Activated naive CD4-positive, alpha-beta T cell treated with anti-CD3 and anti-CD28 coated beads for 36 hours (primary cell): ENCODE data around the gene KCNQ1OT1. TPM values are rescaled to one million over a fixed set of nuclear protein-coding genes. Genes with fewer than 3 reads are reported as not detected.
A peak's percentile ranks its signal among the peaks of the same experiment; 100 is the strongest.

Experiments used
- CTCF ChIA-PET: fragments of 350-600 bp; sonication (Branson Sonifier 250); formaldehyde crosslinking; loops from one replicate; lab custom pipeline; 2021; ENCODE audit warnings: antibody characterized with exemption; lab: Charles Lee
- DNase-seq: peaks from one replicate; pipeline ENCODE4 v3.0.0-alpha.2; 2020
- H3K27ac Mint-ChIP-seq: one replicate; pipeline ENCODE4 v1.8.0; 2021; ENCODE audit warnings: mild to moderate bottlenecking, mixed read lengths
- H3K27me3 Mint-ChIP-seq: one replicate; pipeline ENCODE4 v1.8.0; 2021; ENCODE audit warnings: low read depth, mixed read lengths
- H3K36me3 Mint-ChIP-seq: one replicate; pipeline ENCODE4 v1.8.0; 2021; ENCODE audit warnings: low read depth, mixed read lengths
- H3K4me1 Mint-ChIP-seq: one replicate; pipeline ENCODE4 v1.8.0; 2021; ENCODE audit warnings: low read depth, mixed read lengths
- H3K4me3 Mint-ChIP-seq: one replicate; pipeline ENCODE4 v1.8.0; 2021; ENCODE audit warnings: mild to moderate bottlenecking, moderate library complexity, mixed read lengths
- H3K9me3 Mint-ChIP-seq: one replicate; pipeline ENCODE4 v1.8.0; 2021; ENCODE audit warnings: mixed read lengths
- intact Hi-C: fragments of 100-400 bp; cut with micrococcal nuclease; formaldehyde crosslinking; loops from one replicate; pipeline ENCODE4 v1.15.1; 2023
- total RNA-seq, 2 experiments: library from RNA; stranded (reverse); gene quantifications; one replicate each; pipeline ENCODE4 v1.2.3, GENCODE V29; 2021

KCNQ1OT1 gene
- total RNA-seq, 2 experiments from 2014 or later: 0.17 to 0.20 TPM

- Mint-ChIP-seq H3K27ac (no peak overlapping the region), H3K27me3 (no peaks in the 10 kb centered on the region), H3K9me3 (no peaks in the 10 kb centered on the region), H3K4me3 (no peak overlapping the region), H3K36me3 (no peaks in the 10 kb centered on the region), H3K4me1 (no peaks in the 10 kb centered on the region)
- CTCF ChIA-PET: no interaction called here
- intact Hi-C loops: no loop called here
- peak; percentile 3 for DNase-seq
Observed at GRCh38 chr11:2576111-2576510, 123.7 kb downstream of the KCNQ1OT1 start.

- intact Hi-C loops: no loop called here
- Mint-ChIP-seq H3K36me3 (no peaks in the 10 kb centered on the region), H3K4me3 (no peak overlapping the region), H3K9me3 (no peaks in the 10 kb centered on the region), H3K27ac (no peak overlapping the region), H3K4me1 (no peaks in the 10 kb centered on the region), H3K27me3 (no peaks in the 10 kb centered on the region)
- CTCF ChIA-PET: no interaction called here
- DNase-seq: peak; percentile 2
Observed at GRCh38 chr11:2575591-2576051, 124.2 kb downstream of the KCNQ1OT1 start.

GRCh38 chr11:2574553-2575535 is 125.0 kb downstream of the KCNQ1OT1 start:
- no peak overlapping the region for H3K27ac Mint-ChIP-seq
- H3K4me1 Mint-ChIP-seq: no peaks in the 10 kb centered on the region
- DNase-seq: no peak
- intact Hi-C loops: no loop called here
- no peaks in the 10 kb centered on the region for H3K9me3 Mint-ChIP-seq
- H3K4me3 Mint-ChIP-seq: no peak overlapping the region
- H3K36me3 Mint-ChIP-seq: no peaks in the 10 kb centered on the region
- H3K27me3 Mint-ChIP-seq: no peaks in the 10 kb centered on the region
- CTCF ChIA-PET: no interaction called here

- DNase-seq: no peak
- H3K36me3 Mint-ChIP-seq: no peaks in the 10 kb centered on the region
- H3K9me3 Mint-ChIP-seq: no peaks in the 10 kb centered on the region
- no peak overlapping the region for H3K27ac Mint-ChIP-seq
- H3K4me1 Mint-ChIP-seq: no peaks in the 10 kb centered on the region
- no peak overlapping the region for H3K4me3 Mint-ChIP-seq
- CTCF ChIA-PET: no interaction called here
- intact Hi-C loops: no loop called here
- H3K27me3 Mint-ChIP-seq: no peaks in the 10 kb centered on the region
Observed at GRCh38 chr11:2574043-2574552, 125.7 kb downstream of the KCNQ1OT1 start.

GRCh38 chr11:2573240-2574042 is 126.4 kb downstream of the KCNQ1OT1 start:
- intact Hi-C loops: no loop called here
- H3K27ac Mint-ChIP-seq: no peak overlapping the region
- H3K9me3 Mint-ChIP-seq: no peaks in the 10 kb centered on the region
- no peak overlapping the region for H3K4me3 Mint-ChIP-seq
- H3K27me3 Mint-ChIP-seq: no peaks in the 10 kb centered on the region
- CTCF ChIA-PET: no interaction called here
- DNase-seq: peak; percentile 3
- no peaks in the 10 kb centered on the region for H3K4me1 Mint-ChIP-seq
- H3K36me3 Mint-ChIP-seq: no peaks in the 10 kb centered on the region

- CTCF ChIA-PET: no interaction called here
- no peaks in the 10 kb centered on the region for H3K36me3 Mint-ChIP-seq
- intact Hi-C loops: no loop called here
Observed at GRCh38 chr11:2572491-2573239, 127.1 kb downstream of the KCNQ1OT1 start.

GRCh38 chr11:2571598-2572281 is 128.1 kb downstream of the KCNQ1OT1 start:
- intact Hi-C loops: no loop called here
- no peaks in the 10 kb centered on the region for H3K4me1 Mint-ChIP-seq
- H3K36me3 Mint-ChIP-seq: no peaks in the 10 kb centered on the region
- H3K27me3 Mint-ChIP-seq: no peaks in the 10 kb centered on the region
- no peaks in the 10 kb centered on the region for H3K9me3 Mint-ChIP-seq
- no peak for DNase-seq
- CTCF ChIA-PET: no interaction called here
- no peak overlapping the region for H3K27ac Mint-ChIP-seq
- H3K4me3 Mint-ChIP-seq: no peak overlapping the region

More at GRCh38 chr11:2572491-2573239, 127.1 kb downstream of the KCNQ1OT1 start:
- Mint-ChIP-seq H3K27ac (no peak overlapping the region), H3K27me3 (no peaks in the 10 kb centered on the region), H3K4me1 (no peaks in the 10 kb centered on the region), H3K4me3 (no peak overlapping the region), H3K9me3 (no peaks in the 10 kb centered on the region)
- DNase-seq: no peak

GRCh38 chr11:2570841-2571597 is 128.8 kb downstream of the KCNQ1OT1 start:
- H3K27me3 Mint-ChIP-seq: no peaks in the 10 kb centered on the region
- H3K4me3 Mint-ChIP-seq: no peak overlapping the region
- no peaks in the 10 kb centered on the region for H3K4me1 Mint-ChIP-seq
- H3K9me3 Mint-ChIP-seq: no peaks in the 10 kb centered on the region
- intact Hi-C loops: no loop called here
- CTCF ChIA-PET: no interaction called here
- H3K27ac Mint-ChIP-seq: no peak overlapping the region
- no peaks in the 10 kb centered on the region for H3K36me3 Mint-ChIP-seq
- DNase-seq: no peak

GRCh38 chr11:2570211-2570811 is 129.5 kb downstream of the KCNQ1OT1 start:
- Mint-ChIP-seq H3K27me3 (no peaks in the 10 kb centered on the region), H3K27ac (no peak overlapping the region), H3K9me3 (no peaks in the 10 kb centered on the region), H3K4me3 (no peak overlapping the region), H3K36me3 (no peaks in the 10 kb centered on the region), H3K4me1 (no peaks in the 10 kb centered on the region)
- DNase-seq: no peak
- intact Hi-C loops: no loop called here
- CTCF ChIA-PET: no interaction called here

GRCh38 chr11:2569731-2570210 is 130.0 kb downstream of the KCNQ1OT1 start:
- H3K4me1 Mint-ChIP-seq: no peaks in the 10 kb centered on the region
- CTCF ChIA-PET: no interaction called here
- no peaks in the 10 kb centered on the region for H3K36me3 Mint-ChIP-seq
- intact Hi-C loops: no loop called here
- H3K27me3 Mint-ChIP-seq: no peaks in the 10 kb centered on the region
- H3K4me3 Mint-ChIP-seq: no peak overlapping the region
- DNase-seq: no peak
- H3K27ac Mint-ChIP-seq: no peak overlapping the region
- no peaks in the 10 kb centered on the region for H3K9me3 Mint-ChIP-seq

GRCh38 chr11:2569321-2569721 is 130.5 kb downstream of the KCNQ1OT1 start:
- H3K9me3 Mint-ChIP-seq: no peaks in the 10 kb centered on the region
- CTCF ChIA-PET: no interaction called here
- no peaks in the 10 kb centered on the region for H3K4me1 Mint-ChIP-seq
- H3K4me3 Mint-ChIP-seq: no peak overlapping the region
- intact Hi-C loops: no loop called here
- no peak overlapping the region for H3K27ac Mint-ChIP-seq
- DNase-seq: no peak
- no peaks in the 10 kb centered on the region for H3K27me3 Mint-ChIP-seq
- no peaks in the 10 kb centered on the region for H3K36me3 Mint-ChIP-seq
